T47D (cell line): ENCODE measurements around the gene TYMP.

Experiments used
- DNase-seq, 2 experiments: peaks; one replicate each; pipeline versions ENCODE4 v3.0.0 to v3.0.0-alpha.2; 2011 to 2012; ENCODE audit warnings: low read depth in 1 of 2, low spot score in 1 of 2
- JUND ChIP-seq: IDR thresholded peaks from 2 replicates; pipeline ENCODE4 v1.6.1; 2012; ENCODE audit warnings: low read depth
- in situ Hi-C: cut with HindIII; loops from 2 replicates; pipeline ENCODE4 v1.10.0; 2016; ENCODE audit warnings: low sequenced_read_pairs, low pct_unique_long_range_greater_than_20kb

The TYMP gene

DNA sequence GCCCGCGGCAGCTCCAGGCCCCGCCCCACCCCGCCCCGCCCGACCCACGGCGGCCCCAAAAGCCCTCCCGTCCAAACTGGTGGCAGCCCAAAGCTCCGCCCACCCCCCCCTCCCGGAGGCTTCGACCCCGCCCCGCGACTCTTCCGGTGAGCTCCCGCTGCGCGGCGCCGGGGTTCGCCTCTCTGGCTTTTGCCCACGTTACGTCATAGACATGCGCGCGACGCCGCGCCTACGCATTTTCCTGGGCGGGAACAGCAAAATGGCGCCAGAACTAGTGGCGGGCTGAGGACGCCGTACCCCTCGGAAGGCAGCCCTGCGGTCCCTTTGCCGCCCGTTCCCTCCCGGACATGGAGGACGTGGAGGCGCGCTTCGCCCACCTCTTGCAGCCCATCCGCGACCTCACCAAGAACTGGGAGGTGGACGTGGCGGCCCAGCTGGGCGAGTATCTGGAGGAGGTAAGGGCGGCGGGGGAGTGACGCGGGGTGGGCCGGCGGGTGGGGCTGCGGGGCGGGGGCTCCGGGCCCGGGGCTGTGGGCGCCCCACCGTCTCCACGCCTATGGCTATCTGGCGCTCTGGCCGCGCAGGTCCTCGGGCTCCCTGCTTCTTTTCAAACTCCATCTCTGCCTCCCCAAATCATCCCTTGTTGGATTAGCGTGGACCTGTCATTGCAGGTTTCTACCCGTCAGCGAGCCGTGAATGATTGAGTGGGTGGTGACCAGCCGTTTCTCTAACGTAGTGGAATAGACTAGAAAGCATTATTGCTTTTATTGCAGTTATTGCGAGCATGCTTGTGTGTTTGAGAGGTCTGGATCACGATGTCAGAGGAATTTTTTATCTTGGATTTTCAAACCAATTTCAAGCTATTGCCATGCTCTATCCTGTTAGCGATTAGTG lies 21.6 kb downstream of the TYMP start, which contains the start of gene NCAPH2:
TSS of gene NCAPH2 (plus strand) at position 234 of the 894 bp plus-strand sequence. CDS start at position 348, 114 bp downstream.
- no peak for TF ChIP-seq JUND
- peak; percentile 96 for DNase-seq
- in situ Hi-C loops = no loop called here

DNA sequence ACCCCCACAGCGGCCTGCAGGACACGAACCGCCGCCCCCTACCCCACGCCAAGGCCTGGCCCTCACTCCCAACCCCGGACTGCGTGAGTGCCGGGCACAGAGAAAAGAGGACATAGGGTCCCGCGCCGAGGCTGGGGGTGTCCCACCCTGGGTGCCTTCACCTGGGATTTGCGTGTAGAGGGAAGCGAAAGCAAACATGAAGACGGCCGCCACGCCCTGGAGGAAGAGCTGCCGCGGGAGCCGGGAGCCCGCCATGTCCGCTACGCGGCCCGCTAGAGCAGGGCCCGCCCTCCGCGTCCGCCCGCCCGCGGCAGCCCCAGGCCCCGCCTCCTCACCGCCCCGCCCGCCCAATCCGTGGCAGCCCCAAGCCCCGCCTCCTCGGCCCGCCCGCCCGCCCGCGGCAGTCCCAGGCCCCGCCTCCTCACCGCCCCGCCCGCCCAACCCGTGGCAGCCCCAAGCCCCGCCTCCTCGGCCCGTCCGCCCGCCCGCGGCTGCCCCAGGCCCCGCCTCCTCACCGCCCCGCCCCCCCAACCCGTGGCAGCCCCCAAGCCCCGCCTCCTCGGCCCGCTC lies 22.3 kb downstream of the TYMP start, which contains the start of gene LMF2:
TSS of gene LMF2 (minus strand) at position 282 of the 570 bp plus-strand sequence. CDS start at position 255, 27 bp downstream.
- DNase-seq = peak in 1 of 2 experiments; percentile 81
- TF ChIP-seq JUND = no peak
- in situ Hi-C loops = no loop called here

DNA sequence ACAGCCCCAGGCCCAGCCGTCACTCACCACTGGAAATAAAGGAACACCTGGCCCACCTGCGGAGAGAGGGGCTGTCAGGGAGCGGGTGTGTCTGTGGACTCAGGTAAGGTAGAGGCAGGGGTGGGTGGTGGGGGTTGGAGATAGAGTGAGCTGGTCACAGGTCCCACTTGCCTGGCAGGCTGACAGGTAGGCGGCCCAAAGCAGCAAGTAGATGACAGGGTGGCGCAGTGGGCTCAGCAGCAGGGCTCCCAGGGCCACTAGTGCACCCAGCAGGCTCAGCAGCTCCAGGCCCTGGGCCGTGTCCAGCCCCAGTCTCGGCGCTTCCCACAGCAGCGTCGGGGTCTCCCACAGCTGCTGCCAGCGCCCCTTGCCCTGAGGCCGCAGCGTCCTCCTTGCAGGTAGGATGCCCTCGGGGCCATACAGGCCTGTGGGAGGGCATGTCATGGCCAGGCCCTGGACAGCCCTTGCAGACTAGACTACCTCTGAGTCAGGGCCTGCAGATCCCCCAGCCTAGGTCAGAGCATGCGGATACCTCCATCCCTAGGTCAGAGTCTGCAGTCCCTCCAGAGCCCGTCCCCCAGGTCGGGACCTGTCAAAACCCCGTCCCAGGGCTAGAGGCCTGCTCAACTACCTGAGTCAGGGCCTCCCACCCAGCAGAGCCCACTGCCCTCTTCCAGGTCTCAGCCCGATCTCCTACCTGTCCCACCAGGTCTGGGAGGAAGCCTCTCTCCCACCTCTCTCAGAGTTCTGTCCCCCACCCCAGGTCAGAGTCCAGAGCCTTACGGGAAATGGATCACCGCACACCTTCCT lies 23.0 kb downstream of the TYMP start:
- no peak for DNase-seq
- no peak for TF ChIP-seq JUND

DNA sequence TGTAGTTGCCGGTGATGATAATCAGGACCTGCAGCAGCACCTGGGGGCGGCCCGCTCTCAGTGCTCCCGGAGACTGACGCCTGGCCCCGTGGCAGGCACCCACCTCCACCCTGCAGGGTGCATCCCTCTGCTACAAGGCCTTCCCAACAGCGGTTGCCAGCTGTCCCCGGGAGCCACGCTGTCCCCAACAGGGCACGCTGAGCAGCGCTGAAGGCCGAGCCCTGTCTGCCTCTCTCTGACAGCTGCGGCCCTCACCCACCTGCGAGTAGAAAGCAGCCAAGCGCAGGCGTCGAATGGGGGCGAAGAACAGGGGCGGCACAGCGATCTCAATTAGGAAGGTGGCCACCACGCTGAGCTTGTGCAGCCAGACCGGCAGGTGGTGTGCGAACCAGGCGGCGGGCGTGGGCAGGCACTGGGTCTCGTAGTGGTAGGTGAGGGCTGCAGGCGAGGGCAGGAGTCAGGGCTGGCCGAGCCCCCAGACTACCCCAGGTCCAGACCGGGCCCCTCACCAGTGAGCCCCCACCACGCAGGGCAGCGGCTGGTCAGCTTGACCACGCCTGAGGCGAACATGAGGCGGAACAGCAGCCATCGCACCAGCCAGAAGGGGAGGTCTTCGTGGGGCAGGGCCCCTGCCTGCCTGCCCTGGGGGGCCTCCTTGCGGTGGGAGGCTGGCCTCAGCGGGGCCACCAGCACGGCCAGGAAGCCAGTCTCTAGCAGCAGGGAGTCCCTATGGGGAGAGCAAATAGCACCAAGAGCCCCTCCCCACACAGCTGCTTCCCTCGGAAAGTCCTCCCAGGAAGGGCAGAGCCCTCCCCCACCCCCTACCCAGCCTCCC lies 23.8 kb downstream of the TYMP start:
- no peak for TF ChIP-seq JUND
- in situ Hi-C loops = no loop called here
- no peak for DNase-seq

More for the DNA sequence above, 23.0 kb downstream of the TYMP start:
- in situ Hi-C loops = no loop called here

DNA sequence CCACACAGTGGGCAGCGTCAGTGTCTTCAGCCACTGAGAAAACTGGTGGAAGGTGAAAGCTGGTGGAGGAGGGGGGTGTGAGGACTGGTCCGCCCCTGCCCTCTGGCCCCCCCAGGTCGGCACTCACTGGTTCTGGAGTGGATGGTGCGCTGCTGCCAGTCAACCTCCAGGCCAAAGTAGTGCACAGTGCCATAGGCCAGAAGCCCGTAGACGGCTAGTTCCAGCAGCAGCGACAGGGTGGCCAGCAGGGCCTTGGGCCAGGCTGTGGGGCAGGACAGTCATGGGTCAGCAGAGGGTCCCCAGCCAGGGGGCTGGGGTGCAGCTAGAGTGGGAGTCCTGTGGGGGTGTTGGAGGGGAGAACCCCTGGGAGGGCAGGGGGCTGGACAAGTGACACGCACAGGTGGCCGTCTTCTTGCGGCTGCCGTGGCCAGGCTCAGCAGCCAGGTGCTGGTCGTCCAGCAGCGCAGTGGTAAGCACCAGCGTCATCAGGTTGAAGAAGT lies 24.5 kb downstream of the TYMP start:
- no peak for DNase-seq
- in situ Hi-C loops = no loop called here
- no peak for TF ChIP-seq JUND

DNA sequence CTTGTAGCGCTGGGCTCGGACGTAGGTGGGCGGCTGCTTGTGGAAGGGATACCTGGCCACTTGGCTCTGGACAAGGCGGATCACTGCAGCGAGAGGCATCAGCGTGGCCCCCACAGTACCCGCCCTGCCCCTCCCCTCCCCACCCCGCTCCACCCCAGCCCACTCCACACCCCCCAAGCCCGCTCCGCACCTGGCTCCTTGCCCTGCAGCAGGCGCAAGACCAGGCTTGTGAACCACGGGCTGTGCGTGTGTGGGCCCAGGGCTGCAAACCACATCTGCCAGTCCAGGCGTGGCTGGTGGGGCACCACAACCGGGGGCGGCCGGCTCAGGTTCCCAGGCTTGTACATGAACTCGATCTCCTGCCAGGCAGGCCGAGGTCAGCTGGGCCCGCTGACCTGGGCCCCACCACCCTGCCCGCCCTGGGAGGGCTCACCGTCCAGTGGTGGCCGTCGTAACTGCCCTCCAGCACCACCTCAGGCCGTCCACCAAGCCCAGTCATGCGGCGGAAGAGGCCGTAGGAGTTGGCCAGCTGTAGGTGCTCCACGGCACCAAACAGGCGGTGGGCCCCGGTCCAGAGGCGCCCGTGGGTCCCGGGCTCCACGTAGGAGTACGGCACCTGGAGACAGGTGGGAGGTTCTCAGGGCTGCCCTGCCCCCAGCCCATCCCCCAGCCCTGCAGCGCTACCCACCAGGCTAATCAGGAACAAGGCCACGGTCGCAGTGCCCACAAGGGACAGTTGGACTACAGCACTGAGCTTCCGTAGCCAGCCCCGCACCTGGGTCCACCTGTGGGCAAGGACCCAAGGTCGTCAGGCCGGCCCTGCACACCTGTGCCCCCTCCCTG lies 25.2 kb downstream of the TYMP start:
- in situ Hi-C loops = no loop called here
- no peak for DNase-seq
- no peak for TF ChIP-seq JUND

DNA sequence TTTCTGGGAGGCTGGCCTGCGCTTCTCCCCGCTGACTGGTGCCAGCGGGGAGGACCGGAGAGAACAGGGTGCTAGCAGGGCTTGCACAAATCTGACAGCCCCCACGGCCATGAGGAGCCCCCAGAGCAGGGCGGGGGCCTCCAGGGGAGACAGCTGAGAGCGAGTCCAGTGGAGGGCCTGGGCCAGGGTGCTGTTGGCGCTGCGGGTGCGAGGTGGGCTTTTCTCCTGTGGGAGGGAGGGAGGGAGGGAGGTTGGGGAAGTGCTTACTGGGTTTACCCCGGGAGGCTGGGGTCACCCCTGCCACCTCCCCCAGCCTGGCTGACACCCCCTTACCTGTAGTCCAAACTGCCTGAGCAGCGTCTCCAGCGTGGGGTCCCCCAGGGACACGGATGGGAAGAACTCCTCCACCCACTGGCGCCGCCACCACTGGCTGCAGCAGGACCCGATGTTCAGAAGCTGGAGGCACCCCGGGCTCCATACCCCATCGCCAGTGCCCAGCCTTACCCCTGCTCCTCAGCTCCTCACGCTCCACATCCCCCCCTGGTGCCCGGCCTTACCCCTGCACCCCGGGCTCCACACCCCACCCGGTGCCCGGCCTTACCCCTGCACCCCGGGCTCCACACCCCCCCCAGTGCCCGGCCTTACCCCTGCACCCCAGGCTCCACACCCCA lies 26.2 kb downstream of the TYMP start:
- no peak for TF ChIP-seq JUND
- DNase-seq = no peak
- in situ Hi-C loops = no loop called here

DNA sequence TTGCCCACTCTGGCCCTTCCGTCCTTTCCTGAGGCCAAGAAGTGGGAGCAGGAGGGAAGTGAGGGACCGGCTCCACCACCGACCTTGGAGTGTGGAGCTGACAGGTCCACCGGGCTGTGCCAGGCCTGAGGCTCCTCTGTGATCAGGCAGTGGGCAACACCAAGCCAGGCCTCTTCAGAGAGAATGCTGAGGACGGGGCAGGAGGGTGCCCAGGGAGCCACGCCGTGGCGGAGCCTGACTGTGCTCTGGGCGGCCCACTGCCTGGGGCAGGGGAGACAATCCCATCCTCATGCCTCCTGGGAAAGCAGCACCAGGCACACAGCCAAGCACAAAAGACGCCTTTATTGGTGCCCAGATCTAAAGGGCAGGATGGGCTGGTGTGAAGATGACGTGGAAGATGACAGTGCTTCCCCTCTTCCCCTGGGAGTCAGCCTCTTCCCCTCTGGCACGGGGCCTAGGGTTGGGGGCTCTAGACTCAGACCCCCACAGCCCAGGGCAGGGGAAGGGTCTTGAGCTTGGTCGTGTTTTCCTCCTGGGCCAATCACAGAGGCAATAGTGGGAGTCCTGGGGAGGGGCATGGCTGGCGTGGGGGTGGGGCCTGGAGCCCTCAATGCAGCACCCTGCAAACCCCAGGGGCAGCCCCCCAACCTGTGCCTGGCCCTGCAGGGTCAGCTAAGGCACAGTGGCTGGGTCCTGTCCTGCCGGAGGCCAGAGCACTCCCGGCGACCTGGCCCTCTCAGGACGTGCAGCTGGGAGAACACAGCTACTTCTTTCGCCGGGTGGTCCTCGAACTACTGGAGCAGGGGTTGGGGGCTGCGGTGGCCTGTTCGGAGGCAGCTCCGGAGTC lies 27.0 kb downstream of the TYMP start:
- in situ Hi-C loops = no loop called here
- DNase-seq = no peak
- no peak for TF ChIP-seq JUND

DNA sequence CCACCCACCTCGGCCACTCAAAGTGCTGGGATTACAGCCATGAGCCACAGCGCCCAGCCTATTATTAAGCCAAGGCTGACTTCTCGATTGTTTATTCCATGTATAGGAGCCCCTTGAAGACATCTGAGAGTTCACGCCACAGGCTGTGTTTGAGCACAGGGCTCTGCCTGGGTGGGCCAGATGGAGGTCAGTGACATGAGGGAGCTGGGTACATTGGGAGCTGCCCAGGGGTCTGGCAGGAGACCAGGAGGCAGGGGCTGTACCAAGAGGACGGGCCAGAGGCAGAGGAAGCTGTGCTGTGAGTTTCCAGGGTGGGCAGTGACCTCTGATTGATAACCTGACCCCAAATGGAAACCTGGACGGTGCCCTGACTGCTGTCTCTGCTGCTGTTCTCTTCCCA lies 27.7 kb downstream of the TYMP start:
- no peak for TF ChIP-seq JUND
- DNase-seq = no peak
- in situ Hi-C loops = no loop called here

DNA sequence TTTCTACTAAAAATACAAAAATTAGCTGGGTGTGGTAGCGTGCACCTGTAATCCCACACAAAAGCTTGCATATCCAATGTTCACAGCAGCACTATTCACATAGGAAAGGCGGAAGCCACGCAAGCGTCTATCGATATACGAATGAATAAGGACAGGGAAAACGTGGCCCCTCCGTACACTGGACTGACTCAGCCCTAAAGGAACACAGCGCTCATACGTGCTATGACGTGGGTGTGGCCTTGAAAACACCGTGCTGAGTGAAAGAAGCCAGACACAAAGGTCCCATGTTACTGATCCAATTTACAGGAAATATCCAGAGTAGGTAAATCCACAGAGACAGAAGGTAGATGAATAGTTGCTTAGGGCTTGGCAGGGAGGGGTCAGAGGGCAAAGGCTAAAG lies 29.4 kb downstream of the TYMP start:
- no peak for TF ChIP-seq JUND
- in situ Hi-C loops = no loop called here
- DNase-seq = no peak
